Effector CD4-positive, alpha-beta T cell (primary cell): ENCODE measurements around the gene TMED4.

Experiments used
- DNase-seq: peaks from one replicate; pipeline ENCODE4 v3.0.0-alpha.2; 2020

Gene TMED4

DNA sequence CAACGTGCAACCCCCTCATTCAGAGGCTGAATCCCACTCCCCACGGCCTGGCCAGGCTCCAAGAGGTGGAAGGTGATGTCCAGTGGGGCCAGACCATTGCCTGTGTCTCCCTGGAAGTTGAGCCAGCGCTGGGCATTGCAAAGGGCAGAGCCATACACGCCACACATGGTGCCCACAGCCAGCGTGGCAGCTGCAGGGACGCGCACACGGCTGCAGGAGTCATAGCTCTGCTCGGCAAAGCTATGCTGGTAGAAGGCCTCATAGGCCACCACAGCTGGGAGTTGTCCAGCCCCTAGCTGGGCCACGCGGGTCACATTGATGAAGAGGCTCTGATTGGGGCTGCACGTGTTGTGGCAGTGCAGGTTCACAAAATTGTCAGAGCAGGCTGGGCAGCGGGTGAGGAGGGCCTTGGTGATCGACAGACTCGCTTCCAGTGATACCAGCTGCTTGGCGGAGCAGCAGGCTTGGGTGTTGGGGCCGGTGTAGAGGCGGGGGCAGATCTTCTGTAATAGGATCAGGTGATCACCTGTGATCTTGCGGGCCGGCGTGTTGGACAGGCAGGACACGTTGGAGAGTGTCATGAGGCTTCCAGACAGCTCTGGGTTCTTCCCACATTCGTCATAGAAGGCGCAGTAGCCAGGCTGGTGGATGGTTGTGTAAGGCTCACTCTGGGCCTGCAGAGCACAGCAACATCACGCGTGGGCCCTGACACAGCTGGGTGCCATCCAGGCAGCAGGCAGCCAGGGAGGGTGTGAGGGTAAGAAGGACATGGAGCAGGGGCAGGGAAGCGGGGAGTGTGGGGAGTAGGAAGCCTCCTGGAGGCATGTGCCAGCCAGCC, 42.1 kb downstream of the TMED4 start:
- DNase-seq = no peak

- DNase-seq = no peak
These were observed 43.0 kb downstream of the TMED4 start for GRCh38 chr7:44538798-44539668.

DNA sequence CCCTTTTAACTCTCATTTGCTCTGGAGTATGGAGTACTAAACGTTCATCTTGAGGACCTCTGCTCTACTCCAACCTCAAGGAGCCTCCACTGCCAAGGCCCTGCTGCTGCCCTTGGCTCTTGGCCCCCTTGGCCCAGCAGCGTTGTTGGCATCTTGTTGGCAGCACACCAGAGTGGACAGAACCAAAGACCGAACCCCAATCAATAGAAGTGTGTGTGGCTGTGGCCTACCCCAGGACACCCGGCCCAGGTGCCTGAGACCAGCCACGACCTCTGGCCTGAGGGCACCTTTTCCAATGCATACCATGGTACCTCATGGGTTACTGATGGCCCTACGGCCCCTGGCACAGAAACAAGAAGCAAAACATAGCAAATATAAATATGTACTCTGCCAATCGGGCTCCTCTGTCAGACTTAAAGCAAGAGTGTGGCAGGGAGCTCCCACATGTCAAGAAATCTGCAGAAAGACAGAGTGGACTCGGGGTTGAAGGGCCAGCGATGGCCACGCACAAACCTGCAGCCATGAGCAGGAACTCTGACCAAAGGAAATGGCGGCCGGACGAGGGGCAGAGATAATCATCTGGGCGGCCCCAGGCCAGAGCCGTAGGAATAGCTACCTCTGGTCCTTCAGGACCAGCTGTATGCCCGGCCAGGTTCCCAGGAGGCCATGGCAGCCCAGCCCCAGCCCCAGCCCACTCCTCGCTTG, 43.8 kb downstream of the TMED4 start:
- no peak for DNase-seq

GRCh38 chr7:44537442-44537841, 44.6 kb downstream of the TMED4 start:
- DNase-seq = no peak

GRCh38 chr7:44536090-44536489, 45.9 kb downstream of the TMED4 start:
- DNase-seq = no peak

- no peak for DNase-seq
These were observed 46.5 kb downstream of the TMED4 start for GRCh38 chr7:44535348-44536064.

DNA sequence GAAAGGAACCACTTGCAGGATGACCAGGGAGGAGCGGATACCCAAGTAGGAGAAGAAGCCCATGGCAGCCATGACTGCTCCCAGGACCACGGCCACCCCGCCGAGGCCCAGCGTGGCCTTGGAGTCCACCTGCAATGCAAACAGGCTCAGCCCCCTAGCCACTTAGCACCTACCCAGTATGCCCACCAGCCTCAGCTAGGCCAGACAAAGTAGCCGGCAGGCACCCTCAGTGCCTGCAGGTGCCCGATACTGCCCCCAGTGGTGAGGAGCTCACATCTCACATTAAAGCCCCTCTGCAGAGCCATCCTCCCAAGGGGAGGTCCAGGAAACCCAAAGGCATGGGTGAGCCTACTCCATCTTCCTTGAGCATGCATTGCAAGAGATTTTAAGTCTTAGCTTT, 47.5 kb downstream of the TMED4 start:
- DNase-seq = peak; percentile 34

DNA sequence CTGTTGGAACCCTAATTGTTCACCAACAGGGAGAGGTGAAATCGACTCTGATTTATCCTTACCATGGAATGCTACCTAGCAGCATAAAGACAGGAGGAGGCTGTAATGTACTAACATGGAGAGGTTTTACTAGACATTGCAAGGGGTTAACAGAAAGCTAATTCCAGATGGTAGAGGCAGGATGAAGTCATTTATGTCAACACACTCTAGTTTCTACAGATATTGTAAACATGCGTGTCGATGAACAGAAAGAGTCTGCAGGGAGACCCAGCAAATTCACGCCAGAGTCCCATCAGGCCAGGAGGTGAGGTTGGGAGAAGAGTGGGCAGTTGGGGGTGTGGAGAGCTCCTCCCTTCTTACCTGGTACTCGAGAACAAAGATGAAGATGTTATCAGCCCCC, 47.9 kb downstream of the TMED4 start:
- DNase-seq = no peak

GRCh38 chr7:44533301-44534055, 48.6 kb downstream of the TMED4 start:
- DNase-seq = no peak

GRCh38 chr7:44531421-44532380, 50.3 kb downstream of the TMED4 start:
- no peak for DNase-seq

DNA sequence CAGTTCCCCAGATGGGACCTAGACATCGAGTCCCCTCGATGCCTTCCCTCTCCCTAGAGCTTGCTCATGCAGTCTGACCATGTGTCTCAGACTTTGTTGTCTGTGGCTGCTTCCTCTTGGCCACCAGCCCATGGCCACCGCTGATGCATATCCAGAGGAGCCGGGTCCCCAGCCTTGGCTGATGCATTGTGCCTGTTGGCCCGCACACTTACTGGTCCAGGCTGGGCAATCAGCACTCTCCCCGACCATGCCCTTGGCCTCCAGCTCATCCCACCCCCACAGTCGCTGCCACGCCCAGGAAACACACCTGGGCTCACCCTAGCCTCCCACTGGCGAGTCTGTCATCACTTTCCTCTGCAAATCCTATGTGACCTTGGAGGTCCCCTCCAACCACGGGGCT, 51.0 kb downstream of the TMED4 start:
- no peak for DNase-seq
